ENCODE results near the gene TDRD1.

DNA sequence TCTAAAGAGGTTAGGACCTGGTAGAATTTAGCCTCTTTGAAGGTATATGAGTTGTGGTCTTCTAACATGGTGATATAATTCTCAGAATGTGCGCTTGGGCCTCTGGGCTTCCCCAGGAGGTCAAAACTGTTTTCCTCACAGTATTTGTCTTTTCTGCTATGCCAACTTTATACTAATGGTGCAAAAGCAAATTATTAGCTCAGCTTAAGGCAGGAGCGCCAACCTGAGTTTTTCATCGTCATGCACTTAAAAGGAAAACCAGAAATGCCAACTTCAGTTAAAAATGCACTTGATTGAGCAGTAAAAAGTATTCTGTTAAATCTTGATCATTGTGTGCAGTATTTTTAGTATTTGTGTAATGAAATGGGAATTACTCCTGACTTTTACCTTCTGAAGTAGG is 9.7 kb downstream of the TDRD1 start:
- TF ChIP-seq, protein P1, sequence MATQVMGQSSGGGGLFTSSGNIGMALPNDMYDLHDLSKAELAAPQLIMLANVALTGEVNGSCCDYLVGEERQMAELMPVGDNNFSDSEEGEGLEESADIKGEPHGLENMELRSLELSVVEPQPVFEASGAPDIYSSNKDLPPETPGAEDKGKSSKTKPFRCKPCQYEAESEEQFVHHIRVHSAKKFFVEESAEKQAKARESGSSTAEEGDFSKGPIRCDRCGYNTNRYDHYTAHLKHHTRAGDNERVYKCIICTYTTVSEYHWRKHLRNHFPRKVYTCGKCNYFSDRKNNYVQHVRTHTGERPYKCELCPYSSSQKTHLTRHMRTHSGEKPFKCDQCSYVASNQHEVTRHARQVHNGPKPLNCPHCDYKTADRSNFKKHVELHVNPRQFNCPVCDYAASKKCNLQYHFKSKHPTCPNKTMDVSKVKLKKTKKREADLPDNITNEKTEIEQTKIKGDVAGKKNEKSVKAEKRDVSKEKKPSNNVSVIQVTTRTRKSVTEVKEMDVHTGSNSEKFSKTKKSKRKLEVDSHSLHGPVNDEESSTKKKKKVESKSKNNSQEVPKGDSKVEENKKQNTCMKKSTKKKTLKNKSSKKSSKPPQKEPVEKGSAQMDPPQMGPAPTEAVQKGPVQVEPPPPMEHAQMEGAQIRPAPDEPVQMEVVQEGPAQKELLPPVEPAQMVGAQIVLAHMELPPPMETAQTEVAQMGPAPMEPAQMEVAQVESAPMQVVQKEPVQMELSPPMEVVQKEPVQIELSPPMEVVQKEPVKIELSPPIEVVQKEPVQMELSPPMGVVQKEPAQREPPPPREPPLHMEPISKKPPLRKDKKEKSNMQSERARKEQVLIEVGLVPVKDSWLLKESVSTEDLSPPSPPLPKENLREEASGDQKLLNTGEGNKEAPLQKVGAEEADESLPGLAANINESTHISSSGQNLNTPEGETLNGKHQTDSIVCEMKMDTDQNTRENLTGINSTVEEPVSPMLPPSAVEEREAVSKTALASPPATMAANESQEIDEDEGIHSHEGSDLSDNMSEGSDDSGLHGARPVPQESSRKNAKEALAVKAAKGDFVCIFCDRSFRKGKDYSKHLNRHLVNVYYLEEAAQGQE (IDR thresholded peaks at IDR 0.05; ENCODE audit: insufficient read depth in 1 of 2, low read depth in 2 of 2, low read length in 2 of 2) = no peak
- no peak for TF ChIP-seq TAF1 (IDR thresholded peaks at IDR 0.05; ENCODE audit: borderline replicate concordance, insufficient read depth, low read length)
- TF ChIP-seq POLR2AphosphoS5 (IDR thresholded peaks at IDR 0.05; ENCODE audit: low read depth, low read length) = no peak
- TF ChIP-seq SIN3A (IDR thresholded peaks at IDR 0.05; ENCODE audit: borderline replicate concordance, insufficient read depth, low read length) = no peak

Measured in PFSK-1 (cell line).